KBM-7 (cell line): ENCODE results near the gene SPEF2.
A peak's percentile ranks its signal among the peaks of the same experiment; 100 is the strongest.

ENCODE experiments used
- DNase-seq: peaks from one replicate; pipeline ENCODE4 v3.0.0-alpha.2; 2015
- in situ Hi-C: fragments of 300-500 bp; cut with MboI; formaldehyde crosslinking; loops from 2 replicates; pipeline ENCODE4 v1.14.3; 2020; ENCODE audit warnings: low sequenced_read_pairs, low pct_unique_long_range_greater_than_20kb, mixed read lengths

SPEF2 gene

GRCh38 chr5:35617435-35618303 is at the start of gene SPEF2:
TSS of gene SPEF2 (plus strand) at chr5:35617863. CDS start at chr5:35617998, 135 bp downstream.
- in situ Hi-C loops = no loop called here
- peak; percentile 95 for DNase-seq

GRCh38 chr5:35575578-35575977 is 42.1 kb upstream of the SPEF2 start:
- DNase-seq = no peak
- in situ Hi-C loops = no loop called here

GRCh38 chr5:35587419-35587818 is 30.2 kb upstream of the SPEF2 start:
- in situ Hi-C loops = no loop called here
- no peak for DNase-seq

GRCh38 chr5:35593338-35593737 is 24.3 kb upstream of the SPEF2 start:
- no peak for DNase-seq
- in situ Hi-C loops = no loop called here

GRCh38 chr5:35598707-35599370 is 18.8 kb upstream of the SPEF2 start:
- no peak for DNase-seq
- in situ Hi-C loops = no loop called here

- no peak for DNase-seq
- in situ Hi-C loops = no loop called here
Observed at GRCh38 chr5:35600591-35600990, 17.1 kb upstream of the SPEF2 start.

- DNase-seq = no peak
- in situ Hi-C loops = no loop called here
Observed at GRCh38 chr5:35608881-35609779, 8.5 kb upstream of the SPEF2 start.

GRCh38 chr5:35617060-35617434 is 616 bp upstream of the SPEF2 start:
- in situ Hi-C loops = no loop called here

GRCh38 chr5:35618304-35618636 is 607 bp downstream of the SPEF2 start:
- DNase-seq = no peak
- in situ Hi-C loops = no loop called here

More at GRCh38 chr5:35617060-35617434, 616 bp upstream of the SPEF2 start:
- no peak for DNase-seq

GRCh38 chr5:35618781-35619180 is 1.1 kb downstream of the SPEF2 start:
- in situ Hi-C loops = no loop called here
- peak; percentile 29 for DNase-seq

GRCh38 chr5:35622974-35623373 is 5.3 kb downstream of the SPEF2 start:
- in situ Hi-C loops = no loop called here
- DNase-seq = no peak

- in situ Hi-C loops = no loop called here
- no peak for DNase-seq
Observed at GRCh38 chr5:35623991-35624390, 6.3 kb downstream of the SPEF2 start.

- in situ Hi-C loops = loop anchor here (25.0 kb wide), 1 partner anchor 311 kb away; the partner anchor contains the start of gene CAPSL
- DNase-seq = no peak
Observed at GRCh38 chr5:35626108-35626507, 8.4 kb downstream of the SPEF2 start.

GRCh38 chr5:35626553-35626952 is 8.9 kb downstream of the SPEF2 start:
- in situ Hi-C loops = loop anchor here (25.0 kb wide), 1 partner anchor 311 kb away; the partner anchor contains the start of gene CAPSL
- DNase-seq = no peak

GRCh38 chr5:35634326-35634725 is 16.7 kb downstream of the SPEF2 start:
- in situ Hi-C loops = loop anchor here (25.0 kb wide), 1 partner anchor 303 kb away; the partner anchor contains the start of gene CAPSL
- DNase-seq = no peak

GRCh38 chr5:35640623-35641022 is 23.0 kb downstream of the SPEF2 start:
- in situ Hi-C loops = loop anchor here (25.0 kb wide), 1 partner anchor 297 kb away; the partner anchor contains the start of gene CAPSL
- DNase-seq = no peak

GRCh38 chr5:35644543-35644942 is 26.9 kb downstream of the SPEF2 start:
- no peak for DNase-seq
- in situ Hi-C loops = loop anchor here (25.0 kb wide), 1 partner anchor 293 kb away; the partner anchor contains the start of gene CAPSL

- in situ Hi-C loops = loop anchor here (25.0 kb wide), 1 partner anchor 290 kb away; the partner anchor contains the start of gene CAPSL
- no peak for DNase-seq
Observed at GRCh38 chr5:35647128-35647527, 29.5 kb downstream of the SPEF2 start.

- in situ Hi-C loops = loop anchor here (25.0 kb wide), 1 partner anchor 290 kb away; the partner anchor contains the start of gene CAPSL
- no peak for DNase-seq
Observed at GRCh38 chr5:35647712-35648111, 30.0 kb downstream of the SPEF2 start.
